T-helper 22 cell (primary cell): ENCODE results near the gene MAP3K19.

Experiments
- DNase-seq: peaks from one replicate; pipeline ENCODE4 v3.0.0-alpha.2; 2020; ENCODE audit warnings: low read depth

Gene MAP3K19

GRCh38 chr2:134932864-134933526, 114.3 kb downstream of the MAP3K19 start:
- DNase-seq: no peak

- no peak for DNase-seq
Measured at GRCh38 chr2:134927195-134927594, 120.1 kb downstream of the MAP3K19 start.

DNA sequence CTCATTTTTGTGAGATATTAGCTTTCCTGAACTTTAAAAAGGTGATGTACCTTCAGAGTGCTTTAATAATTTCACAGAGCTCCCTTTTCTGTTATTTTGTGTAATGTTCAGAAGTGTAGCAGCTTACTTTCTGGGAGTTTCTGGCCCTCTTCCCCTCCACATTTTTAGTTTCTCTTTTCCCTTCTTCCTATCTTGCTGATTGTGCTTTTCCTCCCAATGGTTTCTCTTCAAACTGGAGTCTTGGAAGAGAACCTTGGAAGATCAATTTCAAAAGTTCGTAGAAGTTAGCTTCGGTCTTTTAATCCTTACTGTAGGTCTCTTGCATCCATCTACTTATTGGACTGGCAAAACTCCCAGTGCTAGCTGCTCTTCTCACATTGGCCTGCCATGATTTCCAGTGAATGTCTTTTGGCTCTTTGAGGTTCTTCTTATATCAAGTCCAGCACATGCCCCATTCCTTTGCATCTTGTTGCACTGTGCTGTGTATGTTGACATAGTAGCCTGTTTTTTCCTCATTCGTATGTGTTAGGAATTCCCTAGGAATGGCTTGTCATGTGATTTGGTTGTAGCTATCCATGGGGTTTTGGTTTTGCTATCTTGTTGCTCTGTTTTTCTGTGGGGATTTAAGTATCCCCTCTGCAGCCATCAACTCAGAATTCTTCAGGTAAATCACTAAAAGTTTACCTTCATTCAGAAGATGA, 120.9 kb downstream of the MAP3K19 start:
- DNase-seq: no peak

DNA sequence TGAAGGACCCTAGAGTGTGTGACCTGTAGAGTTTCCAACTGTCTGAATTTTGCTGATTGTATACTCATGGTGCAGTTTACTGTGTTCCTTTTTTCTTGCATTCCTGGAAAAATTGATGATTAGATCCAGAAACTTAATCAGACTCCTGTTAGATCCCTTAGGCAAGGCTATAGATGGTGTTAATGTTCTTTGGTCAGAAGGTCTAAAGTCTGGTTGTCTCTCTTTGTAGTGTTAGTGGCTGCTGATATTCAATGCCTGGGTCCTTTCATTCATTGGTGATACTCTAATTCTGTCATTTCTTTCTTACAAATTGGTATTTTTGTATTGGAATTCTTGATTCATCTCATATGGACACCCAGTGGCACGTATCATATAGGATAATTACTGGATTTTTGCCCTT, 122.3 kb downstream of the MAP3K19 start:
- DNase-seq: no peak

DNA sequence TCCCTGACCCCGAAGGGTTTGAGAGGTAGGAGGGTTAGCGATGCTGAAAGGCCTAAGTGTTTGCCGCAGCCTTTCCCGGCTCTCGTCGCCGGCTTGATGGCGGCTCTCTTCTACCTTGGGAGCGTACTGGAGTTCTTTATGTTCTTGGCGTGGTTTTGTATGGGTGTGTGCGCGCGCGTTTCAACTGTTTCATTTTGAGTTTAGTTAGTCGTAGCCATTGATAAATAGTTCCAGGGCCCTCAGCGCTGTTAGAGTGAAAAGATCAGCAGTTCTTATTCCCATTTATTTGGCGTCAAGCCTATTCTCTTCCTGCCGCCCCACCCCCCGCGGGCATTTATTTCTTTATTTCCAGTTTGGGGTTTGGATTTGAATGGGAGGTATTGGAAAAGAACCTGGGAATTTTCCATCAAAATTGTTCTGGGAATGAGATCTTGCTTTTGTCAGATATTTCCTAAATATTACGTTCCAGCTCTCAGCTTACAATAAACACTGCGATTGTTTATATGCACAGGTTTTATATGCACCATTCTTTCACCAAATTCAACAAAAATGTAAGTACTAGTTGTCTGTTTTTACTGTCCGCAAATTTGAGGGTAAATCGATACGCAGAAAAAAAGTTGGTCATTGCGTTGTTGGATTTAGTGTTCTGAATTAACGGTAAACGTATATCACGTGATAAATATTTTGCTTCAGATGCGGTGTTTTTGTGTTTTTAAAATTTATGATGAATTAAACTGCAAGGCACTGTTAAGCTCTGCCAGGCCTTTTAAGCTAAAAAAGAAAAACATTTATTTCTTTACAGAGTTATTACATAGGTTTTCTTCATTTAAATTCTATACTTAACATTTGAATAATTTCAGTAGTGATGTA, 127.7 kb downstream of the MAP3K19 start:
- peak; percentile 7 for DNase-seq

- DNase-seq: peak; percentile 99
Measured at GRCh38 chr2:134918526-134919340, 128.5 kb downstream of the MAP3K19 start, which contains the start of gene CCNT2. Gene CCNT2, plus strand, starts transcription at chr2:134918822. Its CDS starts 33 bp downstream, at chr2:134918855.

DNA sequence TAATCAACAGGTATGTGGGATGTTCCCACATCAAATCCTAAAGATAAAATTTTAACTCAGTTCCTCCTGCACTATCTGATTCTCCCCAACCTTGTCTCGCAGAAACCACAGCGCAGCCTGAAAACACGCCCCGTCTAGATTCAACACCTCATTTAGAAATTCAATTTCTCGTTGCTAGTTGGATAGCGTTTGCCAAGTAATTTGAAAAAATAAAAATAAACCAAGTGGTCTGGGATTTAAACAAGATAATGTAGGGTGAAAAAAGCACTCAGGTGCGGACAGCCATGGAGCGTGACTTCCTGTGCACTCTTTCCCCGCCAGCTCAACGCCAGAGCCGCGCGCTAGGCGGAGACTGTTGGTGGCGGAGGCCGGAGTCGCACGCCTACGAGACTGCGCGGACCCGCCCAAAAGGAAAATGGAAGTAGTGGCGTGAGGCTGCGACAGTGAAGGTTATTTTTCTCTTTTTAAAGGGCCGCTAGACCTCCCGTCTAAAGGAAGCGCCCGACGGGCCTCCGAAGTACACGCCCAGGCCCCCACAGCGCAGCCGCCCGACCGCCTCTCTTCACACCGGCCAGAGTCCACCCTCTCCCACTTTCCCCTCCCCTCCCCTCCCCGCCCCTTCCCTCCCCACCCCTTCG, 129.2 kb downstream of the MAP3K19 start:
- DNase-seq: no peak

- no peak for DNase-seq
Measured at GRCh38 chr2:134917360-134917865, 129.8 kb downstream of the MAP3K19 start.
